IMR-90 (cell line): ENCODE measurements around the gene SLC24A3. TPM values are rescaled to one million over a fixed set of nuclear protein-coding genes. Genes with fewer than 3 reads are reported as not detected.

Experiments
- ATAC-seq: fragments of 200-7000 bp; cut with Tn5 transposase; 2 replicates; pipeline ENCODE4 v1.9.1; 2020; ENCODE audit warnings: low read depth, mild to moderate bottlenecking, moderate library complexity
- BruUV-seq: library from RNA; stranded (reverse); fragments of 400-500 nt; replicated peaks from 2 replicates; lab custom pipeline; 2021; lab: Mats Ljungman, UMichigan
- CTCF ChIA-PET: fragments of 300-600 bp; formaldehyde crosslinking; extraction: SDS; loops from one replicate; lab custom pipeline; 2021; ENCODE audit warnings: antibody characterized with exemption; lab: Yijun Ruan, JAX
- POLR2A ChIA-PET: fragments of 300-600 bp; sonication (Branson Sonifier 250); formaldehyde crosslinking; loops from one replicate; lab custom pipeline; 2022; ENCODE audit warnings: antibody characterized with exemption; ENCODE audit not compliant: unreplicated experiment; lab: Charles Lee
- DNase-seq: peaks from one replicate; pipeline ENCODE4 v3.0.0; 2013
- H2AFZ ChIP-seq: replicated peaks from 2 replicates; pipeline ENCODE3; 2013; ENCODE audit warnings: low read length, mild to moderate bottlenecking; ENCODE audit not compliant: poor library complexity
- H2AK5ac ChIP-seq: 2 replicates; pipeline ENCODE4 v1.6.1; 2013; ENCODE audit warnings: low read depth, low read length, inconsistent platforms
- H2AK9ac ChIP-seq: replicated peaks from 2 replicates; pipeline ENCODE3; 2013; ENCODE audit warnings: mild to moderate bottlenecking, low read depth, low read length, moderate library complexity; ENCODE audit not compliant: poor library complexity
- H2BK120ac ChIP-seq: 2 replicates; pipeline ENCODE4 v1.6.1; 2013; ENCODE audit warnings: low read depth, low read length, inconsistent platforms
- H2BK15ac ChIP-seq: 3 replicates; pipeline ENCODE4 v1.6.1; 2013; ENCODE audit warnings: low read depth, low read length, inconsistent platforms
- H2BK20ac ChIP-seq: 2 replicates; pipeline ENCODE4 v1.6.1; 2013; ENCODE audit warnings: low read depth, mild to moderate bottlenecking, inconsistent platforms, low read length, moderate library complexity
- H2BK5ac ChIP-seq: 2 replicates; pipeline ENCODE4 v1.6.1; 2013; ENCODE audit warnings: mild to moderate bottlenecking, low read depth, low read length, inconsistent platforms; ENCODE audit not compliant: poor library complexity, severe bottlenecking
- H3K14ac ChIP-seq: replicated peaks from 2 replicates; pipeline ENCODE4 v1.6.1; 2013; ENCODE audit warnings: low read depth, low read length, inconsistent platforms
- H3K18ac ChIP-seq: 2 replicates; pipeline ENCODE4 v1.6.1; 2013; ENCODE audit warnings: low read depth, low read length, control low read depth
- H3K23ac ChIP-seq: 2 replicates; pipeline ENCODE4 v1.6.1; 2013; ENCODE audit warnings: low read depth, low read length, inconsistent platforms
- H3K27ac ChIP-seq: 2 replicates; pipeline ENCODE4 v1.5.1; 2013; ENCODE audit warnings: mild to moderate bottlenecking, control low read depth, low read length; ENCODE audit not compliant: insufficient read depth
- H3K27me3 ChIP-seq: 2 replicates; pipeline ENCODE4 v1.6.1; 2013; ENCODE audit warnings: low read length; ENCODE audit not compliant: control insufficient read depth, insufficient read depth
- H3K36me3 ChIP-seq: 2 replicates; pipeline ENCODE4 v1.6.1; 2013; ENCODE audit warnings: low read length, mixed read lengths; ENCODE audit not compliant: control insufficient read depth, insufficient read depth
- H3K4ac ChIP-seq: 2 replicates; pipeline ENCODE4 v1.6.1; 2013; ENCODE audit warnings: low read depth, low read length, inconsistent platforms
- H3K4me1 ChIP-seq: 2 replicates; pipeline ENCODE4 v1.6.1; 2013; ENCODE audit warnings: low read length, mixed read lengths; ENCODE audit not compliant: control insufficient read depth, insufficient read depth
- H3K4me2 ChIP-seq: 2 replicates; pipeline ENCODE4 v1.6.1; 2013; ENCODE audit warnings: low read depth, mild to moderate bottlenecking, control low read depth, low read length, moderate library complexity
- H3K4me3 ChIP-seq: 2 replicates; pipeline ENCODE4 v1.5.1; 2013; ENCODE audit warnings: low read depth, mild to moderate bottlenecking, control low read depth, low read length, moderate library complexity; ENCODE audit not compliant: insufficient read depth
- H3K56ac ChIP-seq: 2 replicates; pipeline ENCODE4 v1.6.1; 2013; ENCODE audit warnings: low read length, inconsistent platforms; ENCODE audit not compliant: insufficient read depth; ENCODE audit errors: extremely low read depth
- H3K79me1 ChIP-seq, 2 experiments: 2 replicates each; pipeline ENCODE4 v1.6.1; 2013; ENCODE audit warnings: low read length in 2 of 2, inconsistent platforms in 1 of 2, low read depth in 1 of 2
- H3K9ac ChIP-seq: 2 replicates; pipeline ENCODE4 v1.6.1; 2013; ENCODE audit warnings: low read depth, low read length, control low read depth
- H3K9me1 ChIP-seq: 2 replicates; pipeline ENCODE4 v1.6.1; 2013; ENCODE audit warnings: low read length, inconsistent platforms; ENCODE audit not compliant: insufficient read depth
- H3K9me3 ChIP-seq: 2 replicates; pipeline ENCODE4 v1.6.1; 2013; ENCODE audit warnings: low read length; ENCODE audit not compliant: control insufficient read depth, insufficient read depth
- H4K20me1 ChIP-seq: 2 replicates; pipeline ENCODE4 v1.6.1; 2013; ENCODE audit warnings: low read length, inconsistent platforms; ENCODE audit not compliant: insufficient read depth
- H4K5ac ChIP-seq: 2 replicates; pipeline ENCODE4 v1.6.1; 2013; ENCODE audit warnings: mild to moderate bottlenecking, low read depth, low read length, control low read depth
- H4K8ac ChIP-seq, 2 experiments: 2 replicates each; pipeline ENCODE4 v1.6.1; 2013; ENCODE audit warnings: low read depth in 2 of 2, low read length in 2 of 2, control low read depth in 1 of 2, inconsistent platforms in 1 of 2
- H4K91ac ChIP-seq: 2 replicates; pipeline ENCODE4 v1.6.1; 2013; ENCODE audit warnings: low read depth, low read length, inconsistent platforms; ENCODE audit not compliant: insufficient read depth
- ELK1 ChIP-seq: fragments of 150-350 bp; IDR thresholded peaks from 2 replicates; pipeline ENCODE4 v1.6.1; 2016; ENCODE audit warnings: low read depth, mild to moderate bottlenecking, low read length, moderate library complexity, borderline replicate concordance
- POLR2A ChIP-seq: IDR thresholded peaks from 2 replicates; pipeline ENCODE4 v1.6.1; 2012; ENCODE audit warnings: mild to moderate bottlenecking, low read depth, low read length
- RCOR1 ChIP-seq: IDR thresholded peaks from 2 replicates; pipeline ENCODE4 v1.6.1; 2012; ENCODE audit warnings: mild to moderate bottlenecking, low read length, improper control_type of control experiment; ENCODE audit not compliant: insufficient replicate concordance
- WGBS, 2 experiments: methylation state at CpG; one replicate each; pipeline versions ENCODE4 v1.1.5 to v1.1.7; 2013; ENCODE audit warnings: missing lambda C conversion rate in 2 of 2; ENCODE audit not compliant: insufficient read length in 1 of 2; ENCODE audit errors: extremely low coverage in 2 of 2; 5-methylcytosine and 5-hydroxymethylcytosine counted together
- dilution Hi-C: fragments of 300-500 bp; cut with HindIII; formaldehyde crosslinking; loops from one replicate; pipeline ENCODE4 v1.14.3; 2018; ENCODE audit warnings: low sequenced_read_pairs; ENCODE audit not compliant: unreplicated experiment
- in situ Hi-C: fragments of 300-500 bp; cut with MboI; formaldehyde crosslinking; loops from 3 replicates; pipeline ENCODE4 v1.14.3; 2019; ENCODE audit warnings: low sequenced_read_pairs, inconsistent platforms, mixed read lengths
- intact Hi-C: fragments of 100-400 bp; cut with micrococcal nuclease; formaldehyde crosslinking; loops from 2 replicates; pipeline ENCODE4 v1.10.0; 2022
- polyA plus RNA-seq, 3 experiments: library from polyadenylated mRNA; depleted of rRNA; stranded (reverse); fragments of >200 nt; gene quantifications; 2 replicates each; pipeline ENCODE4 v1.2.3, GENCODE V29; 2012; ENCODE audit warnings: low replicate concordance in 1 of 3
- total RNA-seq: library from RNA; depleted of rRNA; stranded (reverse); fragments of >200 nt; gene quantifications from 2 replicates; pipeline ENCODE4 v1.2.3, GENCODE V29; 2012

SLC24A3 gene
- total and polyA plus RNA-seq, 2 of the 4 experiments (the other 2 are of a cell fraction), result not detected

GRCh38 chr20:19670829-19671228 lies 458.4 kb downstream of the SLC24A3 start:
- H3K4me1 ChIP-seq, result no peaks in the 10 kb centered on the region

More at GRCh38 chr20:19670829-19671228, 458.4 kb downstream of the SLC24A3 start:
- intact Hi-C loops, result no loop called here
- no peak overlapping the region for H3K56ac ChIP-seq
- ATAC-seq, result no peak
- H2AFZ ChIP-seq, result no peak overlapping the region
- H2BK5ac ChIP-seq, result no peak overlapping the region
- no peaks in the 10 kb centered on the region for H4K20me1 ChIP-seq
- H2BK120ac ChIP-seq, result no peak overlapping the region
- H3K36me3 ChIP-seq, result no peaks in the 10 kb centered on the region
- H2BK20ac ChIP-seq, result no peak overlapping the region
- BruUV-seq, result no TSS peak
- no peaks in the 10 kb centered on the region for H3K79me1 ChIP-seq
- H3K27me3 ChIP-seq, result peaks cover 51% of the 10 kb centered on the region
- no peak overlapping the region for H2AK9ac ChIP-seq
- CTCF ChIA-PET, result no interaction called here
- TF ChIP-seq POLR2A, result no peak
- TF ChIP-seq ELK1, result no peak
- TF ChIP-seq RCOR1, result no peak
- no peak overlapping the region for H3K27ac ChIP-seq
- dilution Hi-C loops, result no loop called here
- H3K9me1 ChIP-seq, result no peaks in the 10 kb centered on the region
- DNase-seq, result no peak
- H3K4ac ChIP-seq, result no peak overlapping the region
- H3K4me3 ChIP-seq, result no peak overlapping the region
- POLR2A ChIA-PET, result no interaction called here
- H4K91ac ChIP-seq, result no peak overlapping the region
- no peaks in the 10 kb centered on the region for H3K9me3 ChIP-seq
- H3K18ac ChIP-seq, result no peak overlapping the region
- in situ Hi-C loops, result no loop called here
- no peak overlapping the region for H3K9ac ChIP-seq
- WGBS, 2 experiments, result no CpG with 5 or more reads among the region's 3 CpGs
- no peak overlapping the region for H3K4me2 ChIP-seq
- no peak overlapping the region for H4K8ac ChIP-seq
- no peak overlapping the region for H4K5ac ChIP-seq
- H3K23ac ChIP-seq, result no peak overlapping the region
- no peak overlapping the region for H2BK15ac ChIP-seq
- H2AK5ac ChIP-seq, result no peak overlapping the region
- no peak overlapping the region for H3K14ac ChIP-seq
